NCI-H345 treated with DMSO at 0.1 percent for 48 hours (cell line): ENCODE measurements around the gene PPP2R3A.
"Not testable (repeated sequence)": the region's sequence is repeated elsewhere in the genome, so short reads cannot be mapped to it uniquely, and the experiment has no call there.

Experiments
- DNase-seq: peaks from one replicate; lab custom pipeline; 2025; ENCODE audit not compliant: unreplicated experiment; lab: John Stamatoyannopoulos, UW

PPP2R3A gene, protein sequence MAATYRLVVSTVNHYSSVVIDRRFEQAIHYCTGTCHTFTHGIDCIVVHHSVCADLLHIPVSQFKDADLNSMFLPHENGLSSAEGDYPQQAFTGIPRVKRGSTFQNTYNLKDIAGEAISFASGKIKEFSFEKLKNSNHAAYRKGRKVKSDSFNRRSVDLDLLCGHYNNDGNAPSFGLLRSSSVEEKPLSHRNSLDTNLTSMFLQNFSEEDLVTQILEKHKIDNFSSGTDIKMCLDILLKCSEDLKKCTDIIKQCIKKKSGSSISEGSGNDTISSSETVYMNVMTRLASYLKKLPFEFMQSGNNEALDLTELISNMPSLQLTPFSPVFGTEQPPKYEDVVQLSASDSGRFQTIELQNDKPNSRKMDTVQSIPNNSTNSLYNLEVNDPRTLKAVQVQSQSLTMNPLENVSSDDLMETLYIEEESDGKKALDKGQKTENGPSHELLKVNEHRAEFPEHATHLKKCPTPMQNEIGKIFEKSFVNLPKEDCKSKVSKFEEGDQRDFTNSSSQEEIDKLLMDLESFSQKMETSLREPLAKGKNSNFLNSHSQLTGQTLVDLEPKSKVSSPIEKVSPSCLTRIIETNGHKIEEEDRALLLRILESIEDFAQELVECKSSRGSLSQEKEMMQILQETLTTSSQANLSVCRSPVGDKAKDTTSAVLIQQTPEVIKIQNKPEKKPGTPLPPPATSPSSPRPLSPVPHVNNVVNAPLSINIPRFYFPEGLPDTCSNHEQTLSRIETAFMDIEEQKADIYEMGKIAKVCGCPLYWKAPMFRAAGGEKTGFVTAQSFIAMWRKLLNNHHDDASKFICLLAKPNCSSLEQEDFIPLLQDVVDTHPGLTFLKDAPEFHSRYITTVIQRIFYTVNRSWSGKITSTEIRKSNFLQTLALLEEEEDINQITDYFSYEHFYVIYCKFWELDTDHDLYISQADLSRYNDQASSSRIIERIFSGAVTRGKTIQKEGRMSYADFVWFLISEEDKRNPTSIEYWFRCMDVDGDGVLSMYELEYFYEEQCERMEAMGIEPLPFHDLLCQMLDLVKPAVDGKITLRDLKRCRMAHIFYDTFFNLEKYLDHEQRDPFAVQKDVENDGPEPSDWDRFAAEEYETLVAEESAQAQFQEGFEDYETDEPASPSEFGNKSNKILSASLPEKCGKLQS (N-terminal part only)

DNA sequence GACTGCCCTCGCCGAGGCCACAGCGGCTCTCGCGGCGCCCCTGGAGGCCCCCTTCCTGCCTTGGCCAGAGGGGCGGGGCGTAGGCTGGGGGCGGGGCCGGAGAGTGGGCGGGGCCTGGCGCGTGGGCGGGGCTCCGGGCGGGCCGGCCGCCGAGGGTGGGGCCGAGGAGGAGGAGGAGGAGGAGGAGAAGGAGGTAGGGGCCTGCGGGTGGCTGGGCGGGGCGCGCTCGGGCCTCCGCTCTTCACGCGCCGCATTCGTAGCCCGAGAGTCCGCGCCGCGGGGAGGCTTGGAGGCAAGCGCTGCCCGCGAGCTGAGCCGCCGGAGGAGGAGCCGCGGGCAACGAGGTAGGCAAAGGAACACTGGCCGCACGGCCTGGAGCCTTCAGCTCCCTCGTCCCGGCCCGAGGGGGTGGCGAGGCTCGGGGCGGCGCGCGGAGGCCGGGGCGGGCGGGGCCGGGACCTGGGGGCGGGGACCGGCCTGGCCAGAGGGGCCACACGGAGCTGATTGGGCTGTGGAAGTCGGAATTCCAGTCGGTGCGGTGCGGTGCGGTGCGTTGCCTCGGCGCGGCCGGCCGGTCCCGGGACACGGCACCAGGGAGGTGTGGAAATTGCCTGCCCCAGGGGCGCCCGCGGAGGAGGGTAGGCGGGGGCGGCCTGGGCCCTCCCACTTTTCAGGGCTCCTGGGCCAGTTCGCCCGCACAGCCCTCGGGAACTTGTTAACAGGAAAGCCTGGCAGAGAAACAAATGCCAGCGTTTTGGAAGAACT, at the start of gene PPP2R3A:
Gene PPP2R3A (plus strand): TSS at position 223 of the 765 bp plus-strand sequence. CDS start 35,771 bp downstream, outside the sequence.
- DNase-seq, result peak; percentile 24

DNA sequence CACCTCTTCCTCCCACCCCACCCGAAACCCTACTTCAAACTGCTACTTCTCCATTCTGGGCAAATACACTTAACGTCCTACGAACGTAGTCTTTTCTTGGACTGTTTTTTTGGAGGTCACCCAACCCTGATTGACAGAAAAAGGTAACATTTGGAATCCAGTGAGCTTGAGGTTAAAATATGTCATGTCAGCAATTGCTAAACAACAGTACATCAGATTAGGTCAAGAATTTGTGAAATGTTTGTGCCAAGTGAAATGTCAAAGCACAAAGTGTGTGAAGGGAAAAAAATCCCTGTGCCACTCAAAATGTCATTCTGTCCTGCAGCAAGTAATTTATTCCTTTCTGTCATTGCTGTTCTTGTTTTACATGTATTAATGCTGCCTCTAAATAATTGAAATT, 49.2 kb upstream of the PPP2R3A start:
- DNase-seq, result no peak

- DNase-seq, result no peak
Measured at GRCh38 chr3:135917076-135917475, 48.5 kb upstream of the PPP2R3A start.

DNA sequence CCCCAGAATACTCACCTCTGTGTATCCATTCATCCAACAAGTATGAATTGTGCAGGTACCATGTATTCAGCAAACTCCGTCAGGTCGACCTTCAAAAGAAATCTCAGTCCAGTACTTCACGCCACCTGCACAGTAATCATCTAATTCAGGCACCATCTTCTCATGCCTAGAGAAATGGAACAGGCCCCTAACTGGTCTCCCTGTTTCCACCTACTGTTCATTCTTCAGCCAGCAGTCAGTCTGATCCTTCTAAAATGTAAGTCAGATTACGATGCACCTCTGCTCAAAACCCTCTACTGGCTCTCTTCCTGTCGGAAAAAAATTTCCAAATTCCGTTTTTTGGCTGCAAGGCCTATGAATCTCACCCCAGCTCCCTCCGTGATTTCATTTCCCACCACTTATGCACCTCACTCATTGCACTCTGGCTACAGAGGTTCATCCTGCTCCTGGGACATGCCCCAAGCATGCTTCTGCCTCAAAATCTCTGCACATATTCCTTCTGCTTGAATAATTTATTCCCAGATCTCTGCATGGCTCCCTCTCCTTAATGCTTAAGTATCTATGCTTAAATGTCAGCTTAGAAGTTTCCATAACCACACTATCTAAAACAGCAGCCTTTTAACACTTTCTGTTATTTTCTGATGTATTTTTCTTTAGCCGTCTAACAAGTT, 47.5 kb upstream of the PPP2R3A start:
- no peak for DNase-seq

DNA sequence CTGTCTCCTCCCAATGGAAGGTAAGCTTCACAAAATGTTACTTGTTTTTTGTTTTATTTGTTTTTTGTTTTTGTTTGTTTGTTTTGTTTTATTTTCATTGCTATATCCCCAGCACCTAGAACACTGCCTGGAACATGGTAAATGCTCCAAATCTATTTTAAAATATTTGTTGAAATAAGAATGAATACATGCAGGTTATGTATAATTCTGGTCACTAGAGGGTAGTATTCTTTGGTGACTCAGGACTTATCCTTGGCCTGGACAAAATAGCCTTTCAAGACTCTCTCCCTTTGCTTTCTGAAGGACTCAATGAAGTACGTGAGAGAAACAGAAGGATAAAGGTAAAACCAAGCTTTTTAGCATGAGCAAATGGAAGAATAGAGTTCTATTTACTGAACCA, 46.9 kb upstream of the PPP2R3A start:
- no peak for DNase-seq

GRCh38 chr3:135920275-135920674, 45.3 kb upstream of the PPP2R3A start:
- no peak for DNase-seq

GRCh38 chr3:135922903-135923250, 42.7 kb upstream of the PPP2R3A start:
- DNase-seq, result no peak

DNA sequence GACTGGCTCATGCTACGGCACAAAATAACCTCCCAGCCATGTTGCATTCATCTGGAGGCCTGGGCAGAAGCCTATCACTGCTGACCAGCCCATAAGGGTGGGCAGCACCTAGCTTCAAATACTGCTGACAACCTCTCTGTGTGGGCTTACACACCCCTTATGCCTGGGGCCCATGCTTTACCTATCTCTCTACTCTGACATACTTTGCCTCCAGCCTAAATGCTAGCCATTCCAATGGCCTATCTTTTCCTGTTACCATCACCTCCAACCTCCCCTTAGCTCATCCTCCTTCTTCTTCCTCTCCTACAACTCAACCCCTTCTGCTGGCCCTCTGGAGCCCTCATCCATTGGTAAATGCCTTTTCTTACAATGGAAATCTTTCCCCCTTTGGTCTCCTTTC, 41.0 kb upstream of the PPP2R3A start:
- DNase-seq, result no peak

DNA sequence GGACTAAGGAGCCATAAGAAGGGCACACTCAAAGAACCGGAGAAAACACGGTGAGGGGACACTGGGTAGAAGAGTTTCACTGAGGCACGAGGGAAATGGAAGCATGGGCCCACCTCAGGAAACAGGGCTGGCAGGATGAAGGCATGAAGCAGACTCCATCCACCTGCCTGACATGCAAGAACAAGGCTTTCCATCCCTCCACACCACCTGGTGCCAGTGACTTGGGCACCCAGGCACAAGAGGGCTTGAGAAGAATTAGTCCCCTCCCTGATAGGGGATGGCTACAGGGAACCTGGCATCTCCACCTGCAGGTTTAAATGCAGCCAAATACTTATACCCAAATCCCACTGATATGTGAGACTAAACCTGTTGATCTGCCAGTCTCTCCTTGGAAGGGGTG, 38.9 kb upstream of the PPP2R3A start:
- DNase-seq, result no peak

DNA sequence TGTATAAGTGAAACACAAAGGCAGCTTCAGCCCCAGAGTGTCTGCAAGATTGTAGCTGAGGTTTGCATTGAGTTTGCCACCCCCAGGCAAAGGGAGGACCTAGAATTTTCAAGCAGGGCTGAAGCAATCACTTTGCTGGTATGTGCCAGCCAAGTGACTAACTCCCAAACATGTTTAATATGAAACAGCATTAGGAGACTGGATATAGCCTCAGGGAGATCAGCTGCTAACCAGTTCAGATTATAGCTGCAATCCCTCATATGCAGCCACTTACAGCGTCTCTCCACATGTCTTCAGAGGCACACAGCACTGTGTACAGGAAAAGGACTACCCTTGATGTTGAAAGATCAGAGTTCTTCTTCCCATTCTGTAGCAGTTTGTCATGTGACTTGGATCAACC, 38.4 kb upstream of the PPP2R3A start:
- no peak for DNase-seq

GRCh38 chr3:135929670-135930069, 35.9 kb upstream of the PPP2R3A start:
- no peak for DNase-seq

GRCh38 chr3:135930255-135930654, 35.3 kb upstream of the PPP2R3A start:
- DNase-seq, result no peak

DNA sequence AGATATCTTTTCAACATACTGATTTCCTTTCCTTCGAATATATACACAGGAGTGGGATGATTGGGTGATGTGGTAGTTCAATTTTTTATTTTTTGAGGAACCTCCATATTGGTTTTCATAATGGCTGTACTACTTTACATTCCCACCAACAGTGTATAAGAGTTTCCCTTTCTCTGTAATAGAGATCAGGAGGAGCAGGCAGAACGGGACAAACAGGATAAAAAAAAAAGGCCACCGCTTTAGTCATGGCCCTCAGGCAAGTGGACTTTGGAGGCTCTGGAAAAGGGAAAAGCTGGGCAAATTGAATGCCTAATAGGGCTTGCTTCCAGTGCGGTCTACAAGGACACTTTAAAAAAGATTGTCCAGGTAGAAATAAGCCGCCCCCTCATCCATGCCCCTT, 30.4 kb upstream of the PPP2R3A start:
- DNase-seq, result not testable (repeated sequence)

DNA sequence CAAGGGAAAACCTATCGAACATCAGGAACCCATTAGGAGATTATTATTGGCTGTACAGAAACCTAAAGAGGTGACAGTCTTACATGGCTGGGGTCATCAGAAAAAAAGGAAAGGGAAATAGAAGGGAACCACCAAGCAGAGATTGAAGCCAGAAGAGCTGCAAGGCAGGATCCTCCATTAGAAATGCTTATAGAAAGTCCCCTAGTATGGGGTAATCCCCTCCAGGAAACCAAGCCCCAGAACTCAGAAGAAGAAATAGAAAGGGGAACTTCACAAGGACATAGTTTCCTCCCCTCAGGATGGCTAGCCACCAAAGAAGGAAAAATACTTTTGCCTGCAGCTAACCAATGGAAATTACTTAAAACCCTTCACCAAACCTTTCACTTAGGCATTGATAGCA, 27.8 kb upstream of the PPP2R3A start:
- DNase-seq, result not testable (repeated sequence)

GRCh38 chr3:135944831-135945230, 20.7 kb upstream of the PPP2R3A start:
- DNase-seq, result no peak

DNA sequence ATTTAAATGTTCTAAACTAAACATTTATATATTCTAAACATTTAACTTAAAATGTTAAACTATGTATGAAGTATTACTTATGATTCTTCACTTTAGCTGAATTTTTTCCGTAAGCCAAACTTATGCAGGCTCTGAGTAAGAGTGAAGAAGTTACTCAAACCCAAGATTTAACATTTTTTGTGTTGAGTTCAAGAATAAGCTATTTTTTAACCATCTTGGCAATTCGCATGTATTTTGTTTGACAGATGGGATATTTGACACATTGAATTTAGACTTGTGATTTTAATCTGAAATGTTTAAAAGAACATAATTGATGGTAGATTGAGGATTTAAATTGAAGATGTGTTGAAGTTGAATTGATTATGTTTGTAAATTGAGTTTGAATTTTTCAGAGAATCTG, 14.6 kb upstream of the PPP2R3A start:
- no peak for DNase-seq

GRCh38 chr3:135964160-135964955, 1.2 kb upstream of the PPP2R3A start:
- no peak for DNase-seq

- no peak for DNase-seq
Measured at GRCh38 chr3:135965129-135965505, 411 bp upstream of the PPP2R3A start.

- no peak for DNase-seq
Measured at GRCh38 chr3:135966271-135966961, 888 bp downstream of the PPP2R3A start.
